Measurements from ENCODE around the gene RTP3. TPM values are rescaled to one million over a fixed set of nuclear protein-coding genes. Genes with fewer than 3 reads are reported as not detected.

RTP3 gene
- total RNA-seq, 1 experiment from 2014 or later = not detected

DNA sequence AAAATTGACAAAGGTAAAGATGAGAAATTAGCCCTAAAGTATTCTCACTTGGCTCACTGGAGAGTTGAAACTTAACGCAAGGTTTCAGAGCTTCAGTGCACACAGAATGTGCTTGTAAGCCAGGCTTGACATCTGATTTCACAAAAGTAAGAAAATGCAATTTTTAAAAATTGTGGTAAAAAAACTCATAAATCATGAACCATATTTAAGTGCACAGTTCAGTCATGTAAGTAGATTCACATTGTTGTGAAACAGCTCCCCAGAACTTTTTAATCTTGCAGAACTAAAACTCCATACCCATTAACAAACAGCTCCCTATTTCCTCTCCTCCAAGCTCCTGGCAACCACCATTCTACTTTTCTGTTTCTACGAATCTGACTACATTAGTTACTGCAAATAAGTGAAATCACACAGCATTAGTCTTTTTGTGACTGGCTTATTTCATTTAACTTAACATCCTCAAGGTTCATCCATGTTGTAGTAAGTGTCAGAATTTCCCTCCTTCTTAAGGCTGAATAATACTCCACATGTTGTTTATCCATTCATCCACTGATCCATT, 14.5 kb downstream of the RTP3 start:
- CTCF ChIA-PET = no interaction called here

More for the DNA sequence above, 14.5 kb downstream of the RTP3 start:
- POLR2A ChIA-PET = no interaction called here
- TF ChIP-seq JUND (IDR thresholded peaks at IDR 0.05) (no peak), SIN3A (IDR thresholded peaks at IDR 0.05; ENCODE audit: low read depth) (no peak), EZH2phosphoT487 (IDR thresholded peaks at IDR 0.05; ENCODE audit: borderline replicate concordance) (no peak), ZNF274 (IDR thresholded peaks at IDR 0.05; ENCODE audit: low read depth, low read length) (no peak), POLR2AphosphoS5 (IDR thresholded peaks at IDR 0.05; ENCODE audit: low read depth, low read length) (no peak), POLR2A (IDR thresholded peaks at IDR 0.05; ENCODE audit: borderline replicate concordance, extremely low read depth, insufficient read depth, insufficient read length) (no peak), CEBPB (IDR thresholded peaks at IDR 0.05; ENCODE audit: low read depth) (no peak), ELF1 (IDR thresholded peaks at IDR 0.05; ENCODE audit: borderline replicate concordance, low read depth) (no peak), EGR1 (IDR thresholded peaks at IDR 0.05; ENCODE audit: low read depth) (no peak)
- TF ChIP-seq, protein P1, sequence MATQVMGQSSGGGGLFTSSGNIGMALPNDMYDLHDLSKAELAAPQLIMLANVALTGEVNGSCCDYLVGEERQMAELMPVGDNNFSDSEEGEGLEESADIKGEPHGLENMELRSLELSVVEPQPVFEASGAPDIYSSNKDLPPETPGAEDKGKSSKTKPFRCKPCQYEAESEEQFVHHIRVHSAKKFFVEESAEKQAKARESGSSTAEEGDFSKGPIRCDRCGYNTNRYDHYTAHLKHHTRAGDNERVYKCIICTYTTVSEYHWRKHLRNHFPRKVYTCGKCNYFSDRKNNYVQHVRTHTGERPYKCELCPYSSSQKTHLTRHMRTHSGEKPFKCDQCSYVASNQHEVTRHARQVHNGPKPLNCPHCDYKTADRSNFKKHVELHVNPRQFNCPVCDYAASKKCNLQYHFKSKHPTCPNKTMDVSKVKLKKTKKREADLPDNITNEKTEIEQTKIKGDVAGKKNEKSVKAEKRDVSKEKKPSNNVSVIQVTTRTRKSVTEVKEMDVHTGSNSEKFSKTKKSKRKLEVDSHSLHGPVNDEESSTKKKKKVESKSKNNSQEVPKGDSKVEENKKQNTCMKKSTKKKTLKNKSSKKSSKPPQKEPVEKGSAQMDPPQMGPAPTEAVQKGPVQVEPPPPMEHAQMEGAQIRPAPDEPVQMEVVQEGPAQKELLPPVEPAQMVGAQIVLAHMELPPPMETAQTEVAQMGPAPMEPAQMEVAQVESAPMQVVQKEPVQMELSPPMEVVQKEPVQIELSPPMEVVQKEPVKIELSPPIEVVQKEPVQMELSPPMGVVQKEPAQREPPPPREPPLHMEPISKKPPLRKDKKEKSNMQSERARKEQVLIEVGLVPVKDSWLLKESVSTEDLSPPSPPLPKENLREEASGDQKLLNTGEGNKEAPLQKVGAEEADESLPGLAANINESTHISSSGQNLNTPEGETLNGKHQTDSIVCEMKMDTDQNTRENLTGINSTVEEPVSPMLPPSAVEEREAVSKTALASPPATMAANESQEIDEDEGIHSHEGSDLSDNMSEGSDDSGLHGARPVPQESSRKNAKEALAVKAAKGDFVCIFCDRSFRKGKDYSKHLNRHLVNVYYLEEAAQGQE (IDR thresholded peaks at IDR 0.05; ENCODE audit: low read depth) = no peak
- no peaks in the 10 kb centered on the region for H3K9me3 ChIP-seq (ENCODE audit: control insufficient read depth in 1 of 2, insufficient read depth in 1 of 2, low read depth in 1 of 2, low read length in 2 of 2)
- no peaks in the 10 kb centered on the region for H4K20me1 ChIP-seq (ENCODE audit: insufficient read depth)
- H3K4me2 ChIP-seq (ENCODE audit: low read length) = no peak overlapping the region
- no peaks in the 10 kb centered on the region for H3K79me2 ChIP-seq (ENCODE audit: insufficient read depth, low read length)
- no peak overlapping the region for H3K4me3 ChIP-seq (replicated peaks in 1 of 2; ENCODE audit: low read depth in 1 of 2, low read length in 2 of 2)
- H3K9me2 ChIP-seq (ENCODE audit: insufficient read depth) = no peaks in the 10 kb centered on the region
- intact Hi-C loops (cut with micrococcal nuclease) = no loop called here
- RAD21 ChIA-PET (ENCODE audit: low non-redundant PET in 1 of 2, low total read pairs in 2 of 2, uncharacterized antibody in 2 of 2, unreplicated experiment in 2 of 2) = no interaction called here
- no peak overlapping the region for H2AFZ ChIP-seq (ENCODE audit: low read depth, low read length, poor library complexity, severe bottlenecking)
- DNase-seq (ENCODE audit: low read depth, low spot score) = no peak
- no peaks in the 10 kb centered on the region for H3K27me3 ChIP-seq (ENCODE audit: insufficient read depth, low read length)
- no peak overlapping the region for H3K27ac ChIP-seq (ENCODE audit: low read depth, low read length)
- H3K9ac ChIP-seq (ENCODE audit: low read length) = no peak overlapping the region
- ATAC-seq = no peak
- peaks cover 20 to 21% of the 10 kb centered on the region in 2 experiments for H3K4me1 ChIP-seq (ENCODE audit: control insufficient read depth in 1 of 2, insufficient read depth in 2 of 2, low read length in 2 of 2)
- no TSS peak for BruUV-seq (replicated peaks)
- no peaks in the 10 kb centered on the region for H3K36me3 ChIP-seq (ENCODE audit: control insufficient read depth in 1 of 2, insufficient read depth in 2 of 2, low read length in 2 of 2)
